Left ventricle myocardium superior (tissue), 1 donor: ENCODE measurements around the gene KLRC2. TPM values are rescaled to one million over a fixed set of nuclear protein-coding genes. Genes with fewer than 3 reads are reported as not detected.

Source experiments
- ATAC-seq: fragments of 200-7000 bp; cut with Tn5 transposase; one replicate; pipeline ENCODE4 v1.9.1; 2020; ENCODE audit warnings: mild to moderate bottlenecking, moderate library complexity
- DNase-seq: peaks from one replicate; pipeline ENCODE4 v3.0.0-alpha.2; 2020
- intact Hi-C: fragments of 100-400 bp; cut with micrococcal nuclease; formaldehyde crosslinking; loops from one replicate; pipeline ENCODE4 v1.11.0; 2022
- total RNA-seq: library from RNA; stranded (reverse); fragmentation: NEBNext Ultra II Directional; extraction: Animal tissue kit (Norgen Biotek cat#: 25700); gene quantifications from one replicate; pipeline ENCODE4 v1.2.1, GENCODE V29; 2021
- donor health status: DM: no; HTN: yes; CAD: no; lungs with severe emphysema.

The KLRC2 gene
- total RNA-seq, 1 donor from 2014 or later: not detected

DNA sequence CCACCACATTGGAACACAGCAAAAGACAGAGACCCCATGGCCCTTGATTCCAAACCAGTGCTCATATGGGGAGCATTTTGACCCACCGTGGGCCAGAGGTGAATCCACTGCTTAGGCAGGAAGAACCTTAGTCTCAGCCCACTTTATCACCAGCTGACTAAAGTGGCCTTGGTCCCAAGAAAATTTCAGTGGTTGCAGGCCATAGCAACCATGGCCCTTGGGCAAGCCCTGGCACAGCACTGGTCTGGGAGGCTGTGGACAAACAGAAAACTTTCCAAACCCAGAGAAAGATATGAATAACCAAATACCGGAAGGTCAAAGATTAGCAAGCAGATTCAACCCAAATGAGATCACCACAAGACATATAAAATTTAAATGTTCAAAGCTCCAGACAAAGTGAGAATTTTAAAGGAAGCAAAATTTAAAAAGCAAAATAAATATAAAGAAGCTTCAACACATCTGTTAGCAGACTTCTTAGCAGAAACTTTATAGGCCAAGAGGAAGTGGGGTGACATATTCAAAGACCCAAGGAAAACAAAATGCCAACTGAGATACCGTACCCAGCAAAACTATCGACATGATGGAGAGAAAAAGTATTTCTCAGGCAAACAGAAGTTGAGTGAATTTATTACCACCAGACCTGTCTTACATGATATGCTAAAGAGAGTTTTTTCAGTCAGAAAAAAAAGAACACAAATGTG lies 53.7 kb downstream of the KLRC2 start:
- intact Hi-C loops: no loop called here
- ATAC-seq: no peak
- DNase-seq: no peak

Other genes with a start within 250 kb of the KLRC2 start
- gene GABARAPL1, start 223.1 kb downstream of the KLRC2 start, total RNA-seq: 217 TPM
- 1.5 TPM for gene KLRD1, start 128.1 kb downstream of the KLRC2 start, total RNA-seq
- not detected for gene KLRK1, start 46.0 kb downstream of the KLRC2 start, total RNA-seq
- gene KLRC4, start 26.3 kb downstream of the KLRC2 start, total RNA-seq: not detected
- not detected for gene KLRC3, start 15.4 kb downstream of the KLRC2 start, total RNA-seq
- gene KLRC1, start 17.4 kb upstream of the KLRC2 start, total RNA-seq: 0.32 TPM
- gene EIF2S3B, start 69.9 kb upstream of the KLRC2 start, total RNA-seq: not detected
- 11.5 TPM for gene MAGOHB, start 177.6 kb upstream of the KLRC2 start, total RNA-seq
- gene STYK1, start 238.0 kb upstream of the KLRC2 start, total RNA-seq: not detected